Gastroesophageal sphincter (tissue), 4 donors: ENCODE data around the gene EIF4E2. TPM values are rescaled to one million over a fixed set of nuclear protein-coding genes. Genes with fewer than 3 reads are reported as not detected.

Source experiments
- ATAC-seq: fragments of 150-250 bp; one replicate; pipeline ENCODE4 v1.9.1; 2016; ENCODE audit warnings: mild to moderate bottlenecking, moderate library complexity
- H3K27ac ChIP-seq, 4 donors: fragments of 200-600 bp; sonication (generic) in 3 of 4; 1 replicate in 3 of 4; 2 replicates in 1 of 4; pipeline ENCODE4 v1.5.1; 2016 to 2019
- H3K27me3 ChIP-seq: fragments of 200-600 bp; sonication (generic); one replicate; pipeline ENCODE4 v1.5.1; 2019
- H3K36me3 ChIP-seq, 2 donors: fragments of 200-600 bp; sonication (generic); one replicate each; pipeline ENCODE4 v1.5.1; 2019; ENCODE audit warnings: control low read depth in 1 of 2
- H3K4me1 ChIP-seq, 3 donors: fragments of 200-600 bp; sonication (generic); 1 replicate in 2 of 3; 2 replicates in 1 of 3; pipeline ENCODE4 v1.5.1; 2016 to 2019; ENCODE audit warnings: control low read depth in 2 of 3
- H3K4me3 ChIP-seq, 2 donors: fragments of 200-600 bp; sonication (generic); one replicate each; pipeline ENCODE4 v1.5.1; 2019; ENCODE audit warnings: mild to moderate bottlenecking in 1 of 2, moderate library complexity in 1 of 2
- H3K9me3 ChIP-seq, 3 donors: fragments of 200-600 bp; sonication (generic); one replicate each; pipeline ENCODE4 v1.5.1; 2017 to 2019; ENCODE audit warnings: control low read depth in 2 of 3
- EP300 ChIP-seq: sonication (generic); formaldehyde crosslinking; IDR thresholded peaks from one replicate; pipeline ENCODE4 v1.6.1; 2017; ENCODE audit warnings: antibody characterized with exemption, mild to moderate bottlenecking
- POLR2A ChIP-seq, 2 donors: fragments of 450-650 bp; IDR thresholded peaks; one replicate each; pipeline ENCODE4 v1.6.1; 2017; ENCODE audit warnings: antibody characterized with exemption in 2 of 2, mild to moderate bottlenecking in 2 of 2, moderate library complexity in 1 of 2
- POLR2AphosphoS5 ChIP-seq: sonication (generic); formaldehyde crosslinking; IDR thresholded peaks from one replicate; pipeline ENCODE4 v1.6.1; 2017; ENCODE audit warnings: antibody characterized with exemption
- WGBS, 2 donors: methylation state at CpG; one replicate each; pipeline ENCODE4 v1.1.5; 2018; ENCODE audit warnings: low coverage in 1 of 2; 5-methylcytosine and 5-hydroxymethylcytosine counted together
- total RNA-seq, 4 donors: library from RNA; depleted of rRNA; stranded (reverse); fragments of >200 nt; gene quantifications; one replicate each; pipeline ENCODE4 v1.1.0, GENCODE V29; 2016
- TF ChIP-seq, protein P1 (sequence below), 4 experiments: fragments of 200-600 bp in 2 of 4; fragments of 450-650 bp in 2 of 4; sonication (generic) in 1 of 4; IDR thresholded peaks; one replicate each; pipeline ENCODE4 v1.5.1; 2017 to 2019; ENCODE audit warnings: antibody characterized with exemption in 4 of 4, mild to moderate bottlenecking in 2 of 4, moderate library complexity in 2 of 4

EIF4E2 gene
- total RNA-seq, 4 donors from 2014 or later = 41.6 to 61.6 (median 51.1) TPM

DNA sequence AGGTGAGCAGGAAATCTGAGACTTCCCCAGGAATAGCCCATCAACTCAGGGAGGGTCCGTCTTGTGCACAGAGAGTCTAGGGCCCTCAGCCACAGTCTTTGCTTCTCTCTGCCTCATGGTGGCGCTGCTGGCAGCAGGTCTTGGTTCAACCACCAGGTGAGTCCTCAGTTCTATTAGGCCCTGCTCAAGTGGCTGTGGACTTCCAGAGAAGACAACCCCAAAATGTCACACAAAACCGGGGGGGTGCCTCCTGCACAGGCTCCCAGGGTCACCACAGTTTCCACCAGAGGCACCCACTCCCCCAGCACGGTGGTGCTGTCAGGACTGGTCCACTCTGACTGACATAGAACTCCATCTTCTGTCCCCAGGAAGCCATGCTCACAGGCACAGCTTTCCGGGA, 13.4 kb upstream of the EIF4E2 start:
- no peak for ATAC-seq
- no peaks in the 10 kb centered on the region for H3K36me3 ChIP-seq
- 80% methylated on average over 2 of the region's 5 CpGs; no CpG with 5 or more reads in 1 of the 2 donors for WGBS, 2 donors
- TF ChIP-seq POLR2AphosphoS5 (no peak), POLR2A (IDR thresholded peaks at IDR 0.05) (no peak), EP300 (no peak)
- TF ChIP-seq, protein P1, sequence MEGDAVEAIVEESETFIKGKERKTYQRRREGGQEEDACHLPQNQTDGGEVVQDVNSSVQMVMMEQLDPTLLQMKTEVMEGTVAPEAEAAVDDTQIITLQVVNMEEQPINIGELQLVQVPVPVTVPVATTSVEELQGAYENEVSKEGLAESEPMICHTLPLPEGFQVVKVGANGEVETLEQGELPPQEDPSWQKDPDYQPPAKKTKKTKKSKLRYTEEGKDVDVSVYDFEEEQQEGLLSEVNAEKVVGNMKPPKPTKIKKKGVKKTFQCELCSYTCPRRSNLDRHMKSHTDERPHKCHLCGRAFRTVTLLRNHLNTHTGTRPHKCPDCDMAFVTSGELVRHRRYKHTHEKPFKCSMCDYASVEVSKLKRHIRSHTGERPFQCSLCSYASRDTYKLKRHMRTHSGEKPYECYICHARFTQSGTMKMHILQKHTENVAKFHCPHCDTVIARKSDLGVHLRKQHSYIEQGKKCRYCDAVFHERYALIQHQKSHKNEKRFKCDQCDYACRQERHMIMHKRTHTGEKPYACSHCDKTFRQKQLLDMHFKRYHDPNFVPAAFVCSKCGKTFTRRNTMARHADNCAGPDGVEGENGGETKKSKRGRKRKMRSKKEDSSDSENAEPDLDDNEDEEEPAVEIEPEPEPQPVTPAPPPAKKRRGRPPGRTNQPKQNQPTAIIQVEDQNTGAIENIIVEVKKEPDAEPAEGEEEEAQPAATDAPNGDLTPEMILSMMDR (IDR thresholded peaks at IDR 0.05) = no peak
- H3K4me1 ChIP-seq = no peaks in the 10 kb centered on the region
- peaks cover 0 to 11% (median 0%) of the 10 kb centered on the region in 3 donors for H3K9me3 ChIP-seq
- no peak overlapping the region for H3K4me3 ChIP-seq
- no peak overlapping the region for H3K27ac ChIP-seq
- H3K27me3 ChIP-seq = peaks cover 70% of the 10 kb centered on the region

DNA sequence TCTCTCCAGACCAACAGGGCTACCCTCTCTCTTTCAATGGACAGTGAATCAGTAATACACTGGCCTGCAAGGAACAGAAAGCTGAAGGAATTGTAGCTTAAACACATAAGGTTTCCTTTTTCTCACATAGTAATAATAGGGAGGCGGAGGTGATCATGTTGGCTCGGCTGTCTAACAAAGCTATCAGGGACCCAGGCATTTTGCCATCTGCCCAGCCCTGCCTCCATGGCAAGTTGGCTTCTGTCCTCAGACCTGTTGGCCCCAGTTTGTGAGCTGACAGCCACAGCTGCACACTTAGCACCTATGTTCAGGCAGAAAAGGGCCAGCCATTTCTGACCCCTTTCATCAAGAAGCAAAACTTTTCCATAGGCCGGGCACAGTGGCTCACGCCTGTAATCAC, 13.0 kb upstream of the EIF4E2 start:
- no peak overlapping the region for H3K4me3 ChIP-seq
- 100% methylated on average over 1 of the region's 4 CpGs; no CpG with 5 or more reads in 1 of the 2 donors for WGBS, 2 donors
- no peak for TF ChIP-seq EP300
- no peaks in the 10 kb centered on the region for H3K36me3 ChIP-seq
- peaks cover 70% of the 10 kb centered on the region for H3K27me3 ChIP-seq
- no peaks in the 10 kb centered on the region for H3K4me1 ChIP-seq
- no peak overlapping the region for H3K27ac ChIP-seq
- peaks cover 0 to 11% (median 0%) of the 10 kb centered on the region in 3 donors for H3K9me3 ChIP-seq
- ATAC-seq = no peak

DNA sequence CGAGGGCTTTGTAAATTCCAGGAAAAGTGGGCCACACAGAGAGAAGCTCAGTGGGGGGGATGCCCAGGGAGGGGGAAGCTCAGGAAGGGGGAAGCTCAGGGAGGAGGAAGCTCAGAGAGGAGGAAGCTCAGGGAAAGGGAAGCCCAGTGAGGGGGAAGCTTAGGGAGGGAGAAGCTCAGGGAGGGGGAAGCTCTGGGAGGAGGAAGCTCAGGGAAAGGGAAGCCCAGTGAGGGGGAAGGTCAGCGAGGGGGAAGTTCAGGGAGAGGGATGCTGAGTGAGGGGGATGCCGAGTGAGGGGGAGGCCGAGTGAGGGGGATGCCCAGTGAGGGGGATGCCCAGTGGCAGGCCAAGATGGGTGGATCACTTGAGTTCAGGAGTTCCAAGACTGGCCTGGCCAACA, 11.8 kb upstream of the EIF4E2 start:
- whole genome bisulfite sequencing, 2 donors = 13 to 17% methylated on average over 3 to 4 of the region's 4 CpGs
- Histone ChIP-seq H3K4me3 (no peak overlapping the region), H3K9me3 (peaks cover 0 to 11% (median 0%) of the 10 kb centered on the region in 3 donors), H3K36me3 (no peaks in the 10 kb centered on the region), H3K27me3 (peaks cover 70% of the 10 kb centered on the region), H3K4me1 (no peaks in the 10 kb centered on the region), H3K27ac (no peak overlapping the region)
- no peak for ATAC-seq
- TF ChIP-seq POLR2A (IDR thresholded peaks at IDR 0.05) (no peak), POLR2AphosphoS5 (no peak), EP300 (no peak)
- TF ChIP-seq, protein P1 (IDR thresholded peaks at IDR 0.05) = no peak

DNA sequence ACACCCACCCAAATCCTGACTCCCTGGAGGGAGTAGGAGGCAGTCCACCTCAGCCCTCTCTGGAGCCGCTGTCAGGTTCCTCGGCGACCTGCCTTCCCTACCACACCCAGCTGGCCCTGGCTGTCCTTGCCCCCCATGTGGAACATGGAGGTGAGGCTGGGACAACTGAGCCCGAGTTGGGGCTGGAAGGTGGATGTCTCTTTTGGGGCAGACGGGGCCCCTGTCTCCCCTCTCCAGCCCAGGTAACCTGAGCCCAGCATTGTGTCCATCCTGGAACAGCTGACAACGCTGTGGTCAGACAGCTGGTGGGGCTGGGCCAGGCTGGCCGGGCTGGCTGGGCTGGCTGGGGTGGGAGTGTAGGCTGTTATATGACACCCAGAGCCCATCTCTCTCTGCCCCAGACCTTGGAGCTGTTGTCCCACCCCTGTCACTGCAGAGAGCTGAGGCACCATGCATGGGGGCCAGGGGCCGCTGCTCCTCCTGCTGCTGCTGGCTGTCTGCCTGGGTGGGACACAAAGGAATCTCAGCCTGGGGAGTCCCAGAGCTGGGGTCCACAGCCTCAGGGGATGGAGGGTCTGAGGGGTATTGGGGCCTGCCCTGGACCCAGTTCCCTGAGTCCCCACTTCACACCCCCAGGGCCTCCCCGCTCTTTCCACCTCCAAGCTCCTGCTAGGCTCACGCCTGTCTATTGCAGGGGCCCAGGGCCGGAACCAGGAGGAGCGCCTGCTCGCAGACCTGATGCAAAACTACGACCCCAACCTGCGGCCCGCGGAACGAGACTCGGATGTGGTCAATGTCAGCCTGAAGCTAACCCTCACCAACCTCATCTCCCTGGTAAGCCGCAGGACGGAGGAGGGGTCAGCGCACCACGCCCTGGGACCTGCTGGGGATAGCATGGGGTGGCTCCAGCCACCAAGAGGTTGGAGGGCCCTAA, 10.9 kb upstream of the EIF4E2 start, which contains the start of gene CHRNG:
CHRNG (plus strand) TSS at position 395 of the 934 bp plus-strand sequence; CDS start at position 451, 56 bp downstream.
- H3K9me3 ChIP-seq = peaks cover 0 to 11% (median 0%) of the 10 kb centered on the region in 3 donors
- H3K4me3 ChIP-seq = no peak within 1 kb of the TSS
- H3K27ac ChIP-seq = no peak within 1 kb of the TSS
- H3K4me1 ChIP-seq = no peaks in the 10 kb centered on the region
- H3K27me3 ChIP-seq = peaks cover 70% of the 10 kb centered on the region
- no peak for ATAC-seq
- WGBS, 2 donors = no CpG with 5 or more reads among the region's 23 CpGs
- TF ChIP-seq POLR2A (IDR thresholded peaks at IDR 0.05) = no peak
- no peak for TF ChIP-seq EP300
- TF ChIP-seq, protein P1 (IDR thresholded peaks at IDR 0.05) = no peak
- no peak for TF ChIP-seq POLR2AphosphoS5
- H3K36me3 ChIP-seq = no peaks in the 10 kb centered on the region

DNA sequence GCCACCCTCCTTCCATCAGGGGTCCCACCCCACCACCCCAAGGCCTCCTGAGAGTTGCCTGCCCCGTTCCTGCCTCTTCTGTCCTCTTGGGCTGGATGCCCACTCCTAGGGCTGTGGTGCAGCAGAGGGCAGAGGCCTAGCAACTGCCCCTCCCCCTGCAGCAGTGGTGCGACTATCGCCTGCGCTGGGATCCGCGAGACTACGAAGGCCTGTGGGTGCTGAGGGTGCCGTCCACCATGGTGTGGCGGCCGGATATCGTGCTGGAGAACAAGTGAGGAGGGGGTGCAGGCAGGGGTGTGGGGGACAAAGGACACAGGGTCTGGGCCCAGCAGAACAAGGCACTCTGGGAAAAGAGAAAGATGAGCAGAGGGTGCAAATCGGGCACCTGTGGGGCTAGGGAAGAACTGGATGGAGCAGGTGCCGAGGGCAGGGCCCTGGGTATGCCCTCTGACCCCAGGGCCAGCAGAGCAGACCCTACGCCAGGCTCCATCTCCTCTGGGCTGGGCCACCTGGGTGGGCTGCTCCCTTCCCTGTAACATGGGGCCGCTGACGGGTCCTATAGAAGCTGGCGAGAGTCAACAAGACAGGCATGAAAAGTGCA, 9.9 kb upstream of the EIF4E2 start:
- WGBS, 2 donors = 40 to 86% methylated on average over 1 of the region's 17 CpGs
- TF ChIP-seq, protein P1 (IDR thresholded peaks at IDR 0.05) = no peak
- TF ChIP-seq POLR2A (IDR thresholded peaks at IDR 0.05) (no peak), POLR2AphosphoS5 (no peak), EP300 (no peak)

More for the DNA sequence above, 9.9 kb upstream of the EIF4E2 start:
- no peak for ATAC-seq
- no peak overlapping the region for H3K4me3 ChIP-seq
- no peak overlapping the region for H3K27ac ChIP-seq
- peaks cover 0 to 3% of the 10 kb centered on the region in 2 donors for H3K36me3 ChIP-seq
- no peaks in the 10 kb centered on the region for H3K4me1 ChIP-seq
- H3K27me3 ChIP-seq = peaks cover 61% of the 10 kb centered on the region
- H3K9me3 ChIP-seq = peaks cover 0 to 11% (median 0%) of the 10 kb centered on the region in 3 donors
